SK-N-SH (cell line): ENCODE results near the gene SORBS2. TPM values are rescaled to one million over a fixed set of nuclear protein-coding genes. Genes with fewer than 3 reads are reported as not detected.

ENCODE experiments used
- CTCF ChIA-PET: fragments of 300-600, 350-600 bp; formaldehyde crosslinking; extraction: SDS; loops from one replicate; lab custom pipeline; 2021; lab: Yijun Ruan, JAX
- POLR2A ChIA-PET: fragments of 350-600 bp; sonication (Branson Sonifier 250); formaldehyde crosslinking; extraction: SDS; loops from one replicate; lab custom pipeline; 2020; ENCODE audit warnings: antibody characterized with exemption, inconsistent platforms; lab: Yijun Ruan, JAX
- DNase-seq: peaks from one replicate; pipeline ENCODE4 v3.0.0; 2012
- H2AFZ ChIP-seq: fragments of 200-600 bp; sonication (generic); 2 replicates; pipeline ENCODE4 v1.8.1; 2016; ENCODE audit warnings: antibody characterized with exemption, mild to moderate bottlenecking, low read depth
- H3F3A ChIP-seq: fragments of 200-600 bp; sonication (generic); replicated peaks from 2 replicates; pipeline ENCODE3; 2016; ENCODE audit warnings: antibody characterized with exemption, mild to moderate bottlenecking; ENCODE audit not compliant: insufficient read depth
- H3K27ac ChIP-seq, 2 experiments: fragments of 200-500 bp in 1 of 2; fragments of 200-600 bp in 1 of 2; sonication (Bioruptor generic) in 1 of 2; sonication (generic), shearing (Covaris generic) in 1 of 2; 2 replicates each; pipeline versions ENCODE4 v1.5.1 to v1.6.1; 2014 to 2016; ENCODE audit warnings: low read depth in 2 of 2, inconsistent platforms in 1 of 2, low read length in 1 of 2, mild to moderate bottlenecking in 1 of 2, mixed read lengths in 1 of 2
- H3K27me3 ChIP-seq: fragments of 200-600 bp; sonication (generic), shearing (Covaris generic); 2 replicates; pipeline ENCODE4 v1.6.1; 2016; ENCODE audit warnings: mixed run types; ENCODE audit not compliant: insufficient read depth
- H3K36me3 ChIP-seq, 2 experiments: fragments of 200-500 bp in 1 of 2; fragments of 200-600 bp in 1 of 2; sonication (Bioruptor generic) in 1 of 2; sonication (generic) in 1 of 2; replicated peaks in 1 of 2; 2 replicates each; pipeline versions ENCODE3 to v1.5.1; 2014 to 2016; ENCODE audit warnings: low read length in 1 of 2, mild to moderate bottlenecking in 1 of 2; ENCODE audit not compliant: insufficient read depth in 2 of 2, control insufficient read depth in 1 of 2
- H3K4me1 ChIP-seq, 2 experiments: fragments of 200-500 bp in 1 of 2; fragments of 200-600 bp in 1 of 2; sonication (Bioruptor generic) in 1 of 2; sonication (generic), shearing (Covaris generic) in 1 of 2; 2 replicates each; pipeline versions ENCODE4 v1.5.1 to v1.6.1; 2014 to 2016; ENCODE audit warnings: low read depth in 1 of 2, low read length in 1 of 2, mixed run types in 1 of 2; ENCODE audit not compliant: insufficient read depth in 2 of 2, control insufficient read depth in 1 of 2
- H3K4me2 ChIP-seq: fragments of 200-600 bp; sonication (generic), shearing (Covaris generic); 2 replicates; pipeline ENCODE4 v1.6.1; 2017; ENCODE audit warnings: mixed run types
- H3K4me3 ChIP-seq, 2 experiments: fragments of 200-500 bp in 1 of 2; fragments of 200-600 bp in 1 of 2; sonication (Bioruptor generic) in 1 of 2; sonication (generic), shearing (Covaris generic) in 1 of 2; 2 replicates each; pipeline versions ENCODE4 v1.5.1 to v1.8.1; 2014 to 2016; ENCODE audit warnings: low read depth in 2 of 2, inconsistent platforms in 1 of 2, low read length in 1 of 2, mild to moderate bottlenecking in 1 of 2, mixed read lengths in 1 of 2, moderate library complexity in 1 of 2
- H3K79me2 ChIP-seq: fragments of 200-600 bp; sonication (generic); 2 replicates; pipeline ENCODE4 v1.8.1; 2017; ENCODE audit warnings: mild to moderate bottlenecking; ENCODE audit not compliant: insufficient read depth
- H3K9ac ChIP-seq: fragments of 200-600 bp; sonication (generic); 2 replicates; pipeline ENCODE4 v1.6.1; 2017; ENCODE audit warnings: mixed run types
- H3K9me2 ChIP-seq: fragments of 200-600 bp; sonication (generic); 2 replicates; pipeline ENCODE4 v1.6.1; 2017; ENCODE audit warnings: mixed run types
- H3K9me3 ChIP-seq: fragments of 200-600 bp; sonication (generic); 2 replicates; pipeline ENCODE4 v1.6.1; 2017; ENCODE audit warnings: mixed run types, mild to moderate bottlenecking, moderate library complexity
- H4K20me1 ChIP-seq: fragments of 200-600 bp; sonication (generic); 2 replicates; pipeline ENCODE4 v1.6.1; 2017; ENCODE audit warnings: mild to moderate bottlenecking, mixed run types; ENCODE audit not compliant: insufficient read depth
- CHD2 ChIP-seq: fragments of 150-350 bp; IDR thresholded peaks from 2 replicates; pipeline ENCODE4 v1.6.1; 2018; ENCODE audit warnings: low read length; ENCODE audit not compliant: partially characterized antibody
- EP300 ChIP-seq, 2 experiments: IDR thresholded peaks; 2 replicates each; pipeline versions ENCODE4 v1.4.0 to v1.6.1; 2012; ENCODE audit warnings: borderline replicate concordance in 1 of 2, low read depth in 1 of 2, low read length in 1 of 2
- FOXJ3 ChIP-seq: sonication (generic); formaldehyde crosslinking; IDR thresholded peaks from 2 replicates; pipeline ENCODE4 v1.5.1; 2020; ENCODE audit warnings: mild to moderate bottlenecking, missing genetic modification reagents
- GATA2 ChIP-seq: sonication (generic); formaldehyde crosslinking; IDR thresholded peaks from 2 replicates; pipeline ENCODE4 v1.5.0; 2020; ENCODE audit warnings: mild to moderate bottlenecking, missing genetic modification reagents
- IRF3 ChIP-seq: fragments of 150-350 bp; IDR thresholded peaks from 2 replicates; pipeline ENCODE4 v1.6.1; 2016; ENCODE audit warnings: mild to moderate bottlenecking, low read depth, low read length
- MAX ChIP-seq: IDR thresholded peaks from 2 replicates; pipeline ENCODE4 v1.4.0; 2012; ENCODE audit warnings: low read depth
- MXI1 ChIP-seq: IDR thresholded peaks from 2 replicates; pipeline ENCODE4 v1.6.1; 2012; ENCODE audit warnings: mild to moderate bottlenecking, low read depth, low read length, improper control_type of control experiment
- NFIC ChIP-seq: IDR thresholded peaks from 2 replicates; pipeline ENCODE4 v1.4.0; 2012; ENCODE audit warnings: borderline replicate concordance
- POLR2AphosphoS5 ChIP-seq: IDR thresholded peaks from 2 replicates; pipeline ENCODE4 v1.6.1; 2012; ENCODE audit warnings: low read depth, low read length
- RCOR1 ChIP-seq: fragments of 150-350 bp; IDR thresholded peaks from 2 replicates; pipeline ENCODE4 v1.6.1; 2017; ENCODE audit warnings: antibody characterized with exemption, low read length
- TCF12 ChIP-seq: IDR thresholded peaks from 2 replicates; pipeline ENCODE4 v1.4.0; 2012
- USF1 ChIP-seq: IDR thresholded peaks from 2 replicates; pipeline ENCODE4 v1.4.0; 2012; ENCODE audit warnings: low read depth, borderline replicate concordance
- WGBS: methylation state at CpG from one replicate; pipeline ENCODE4 v1.1.6; 2017; ENCODE audit warnings: low lambda C conversion rate; 5-methylcytosine and 5-hydroxymethylcytosine counted together
- polyA plus RNA-seq, 3 experiments: library from polyadenylated mRNA; depleted of rRNA; stranded (reverse); fragments of >200 nt; gene quantifications; 2 replicates each; pipeline ENCODE4 v1.2.3, GENCODE V29; 2012

Gene SORBS2
- polyA plus RNA-seq, 1 of the 3 experiments (the other 2 are of a cell fraction), result 2.5 TPM

- ChIA-PET POLR2A (interaction anchor here (0.8 kb wide), 1 partner anchor 157 kb away, joined by 3 read pairs; no protein-coding TSS in a partner anchor), CTCF (interaction anchor here (1.0 to 1.5 kb wide), 2 partner anchors 376 to 492 kb away, joined by 3 to 6 read pairs; no protein-coding TSS in a partner anchor)
- Histone ChIP-seq H2AFZ (no peak overlapping the region), H3K4me1 (peaks cover 0 to 15% of the 10 kb centered on the region in 2 experiments; a peak in 2 of 4 replicates), H3F3A (no peaks in the 10 kb centered on the region), H3K79me2 (no peaks in the 10 kb centered on the region), H3K9me2 (no peaks in the 10 kb centered on the region), H3K9ac (no peak overlapping the region), H3K4me2 (no peak overlapping the region), H3K36me3 (no peaks in the 10 kb centered on the region), H3K9me3 (no peaks in the 10 kb centered on the region), H4K20me1 (no peaks in the 10 kb centered on the region), H3K4me3 (no peak overlapping the region), H3K27ac (peak overlapping the region in 1 of 2 experiments; percentile 86; a peak in 1 of 4 replicates), H3K27me3 (no peaks in the 10 kb centered on the region)
- WGBS, result 90% methylated on average over 1 of the region's 1 CpG
- no peak for DNase-seq
- TF ChIP-seq NFIC (no peak), MAX (no peak)
Observed at GRCh38 chr4:185645403-185645802, 166.6 kb downstream of the SORBS2 start.

- Histone ChIP-seq H3K27ac (peak overlapping the region in 1 of 2 experiments; percentile 86; a peak in 2 of 4 replicates), H3K36me3 (no peaks in the 10 kb centered on the region), H3K4me3 (no peak overlapping the region), H3K9me3 (no peaks in the 10 kb centered on the region), H3K9me2 (no peaks in the 10 kb centered on the region), H2AFZ (no peak overlapping the region), H3K27me3 (no peaks in the 10 kb centered on the region), H4K20me1 (no peaks in the 10 kb centered on the region), H3K79me2 (no peaks in the 10 kb centered on the region), H3K4me1 (peaks cover 0 to 19% of the 10 kb centered on the region in 2 experiments; a peak in 2 of 4 replicates), H3K4me2 (no peak overlapping the region), H3K9ac (no peak overlapping the region), H3F3A (no peaks in the 10 kb centered on the region)
- CTCF ChIA-PET, result interaction anchor here (1.0 to 6.8 kb wide), 2 partner anchors 377 to 393 kb away, joined by 4 to 128 read pairs; no protein-coding TSS in a partner anchor
- POLR2A ChIA-PET, result no interaction called here
- peak; percentile 58 for DNase-seq
- TF ChIP-seq POLR2AphosphoS5, result no peak
- peak; percentile 20 for TF ChIP-seq CHD2
- no peak for TF ChIP-seq TCF12
- peak; percentile 73; the same call in 1 of the 2 replicates for TF ChIP-seq RCOR1
- no peak for TF ChIP-seq USF1
- TF ChIP-seq EP300 (IDR thresholded peaks at IDR 0.05; ENCODE audit: borderline replicate concordance in 1 of 2, low read depth in 1 of 2, low read length in 1 of 2), result peak in 1 of 2 experiments; percentile 87; a peak in 2 of 4 replicates
- TF ChIP-seq GATA2 (CRISPR knock-in tag), result peak; percentile 67
- TF ChIP-seq MXI1, result peak; percentile 68
- no peak for TF ChIP-seq FOXJ3 (CRISPR knock-in tag)
- no peak for TF ChIP-seq IRF3
- 29% methylated on average over 4 of the region's 4 CpGs for WGBS
Observed at GRCh38 chr4:185644408-185644807, 167.6 kb downstream of the SORBS2 start.
